ENCODE data around the gene IQSEC3.

Gene IQSEC3

DNA sequence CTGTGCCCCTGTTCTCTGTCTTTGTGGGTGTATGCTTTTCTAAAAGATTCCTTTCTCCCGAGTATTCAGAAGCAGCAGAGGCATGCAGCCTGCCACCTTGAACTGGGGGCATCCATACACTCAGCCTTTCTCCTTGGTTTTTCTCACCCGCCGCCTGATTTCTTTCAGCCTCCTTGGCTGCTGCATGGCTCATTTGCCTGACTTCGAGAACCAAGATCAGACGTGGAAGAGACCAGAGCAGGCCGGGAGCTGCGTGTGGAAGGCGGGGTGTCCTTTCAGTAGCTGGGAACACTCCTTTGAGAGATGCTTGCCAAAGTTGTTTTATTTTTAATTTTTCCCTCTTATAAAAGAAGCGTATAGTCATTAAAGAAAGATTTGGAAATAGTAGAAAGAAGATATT is 94.3 kb downstream of the IQSEC3 start:
- TF ChIP-seq, protein P1, sequence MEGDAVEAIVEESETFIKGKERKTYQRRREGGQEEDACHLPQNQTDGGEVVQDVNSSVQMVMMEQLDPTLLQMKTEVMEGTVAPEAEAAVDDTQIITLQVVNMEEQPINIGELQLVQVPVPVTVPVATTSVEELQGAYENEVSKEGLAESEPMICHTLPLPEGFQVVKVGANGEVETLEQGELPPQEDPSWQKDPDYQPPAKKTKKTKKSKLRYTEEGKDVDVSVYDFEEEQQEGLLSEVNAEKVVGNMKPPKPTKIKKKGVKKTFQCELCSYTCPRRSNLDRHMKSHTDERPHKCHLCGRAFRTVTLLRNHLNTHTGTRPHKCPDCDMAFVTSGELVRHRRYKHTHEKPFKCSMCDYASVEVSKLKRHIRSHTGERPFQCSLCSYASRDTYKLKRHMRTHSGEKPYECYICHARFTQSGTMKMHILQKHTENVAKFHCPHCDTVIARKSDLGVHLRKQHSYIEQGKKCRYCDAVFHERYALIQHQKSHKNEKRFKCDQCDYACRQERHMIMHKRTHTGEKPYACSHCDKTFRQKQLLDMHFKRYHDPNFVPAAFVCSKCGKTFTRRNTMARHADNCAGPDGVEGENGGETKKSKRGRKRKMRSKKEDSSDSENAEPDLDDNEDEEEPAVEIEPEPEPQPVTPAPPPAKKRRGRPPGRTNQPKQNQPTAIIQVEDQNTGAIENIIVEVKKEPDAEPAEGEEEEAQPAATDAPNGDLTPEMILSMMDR (conservative IDR thresholded peaks at IDR 0.05; ENCODE audit: low read depth, low read length), result no peak
- no peak overlapping the region for H3K4me3 ChIP-seq (ENCODE audit: low read length)
- DNase-seq (ENCODE audit: low read depth), result no peak

DNA sequence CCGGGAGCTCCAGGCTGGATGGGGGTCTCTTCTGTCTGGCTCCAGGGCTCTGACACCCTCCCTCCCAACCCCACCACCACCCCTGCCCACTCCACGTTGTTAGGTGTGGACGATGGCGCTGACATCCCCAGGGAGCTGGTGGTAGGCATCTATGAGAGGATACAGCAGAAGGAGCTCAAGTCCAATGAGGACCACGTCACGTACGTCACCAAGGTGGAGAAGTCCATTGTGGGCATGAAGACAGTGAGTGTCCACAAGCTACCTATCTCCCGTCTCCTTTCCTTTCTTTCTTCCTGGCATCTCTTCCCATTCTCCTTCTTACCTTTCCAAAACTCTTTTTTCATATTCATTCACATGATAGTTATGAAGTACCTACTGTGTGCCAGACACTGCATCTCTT is 95.3 kb downstream of the IQSEC3 start:
- H3K4me3 ChIP-seq (ENCODE audit: low read length), result no peak overlapping the region
- no peak for DNase-seq (ENCODE audit: low read depth)
- TF ChIP-seq, protein P1 (conservative IDR thresholded peaks at IDR 0.05; ENCODE audit: low read depth, low read length), result no peak

DNA sequence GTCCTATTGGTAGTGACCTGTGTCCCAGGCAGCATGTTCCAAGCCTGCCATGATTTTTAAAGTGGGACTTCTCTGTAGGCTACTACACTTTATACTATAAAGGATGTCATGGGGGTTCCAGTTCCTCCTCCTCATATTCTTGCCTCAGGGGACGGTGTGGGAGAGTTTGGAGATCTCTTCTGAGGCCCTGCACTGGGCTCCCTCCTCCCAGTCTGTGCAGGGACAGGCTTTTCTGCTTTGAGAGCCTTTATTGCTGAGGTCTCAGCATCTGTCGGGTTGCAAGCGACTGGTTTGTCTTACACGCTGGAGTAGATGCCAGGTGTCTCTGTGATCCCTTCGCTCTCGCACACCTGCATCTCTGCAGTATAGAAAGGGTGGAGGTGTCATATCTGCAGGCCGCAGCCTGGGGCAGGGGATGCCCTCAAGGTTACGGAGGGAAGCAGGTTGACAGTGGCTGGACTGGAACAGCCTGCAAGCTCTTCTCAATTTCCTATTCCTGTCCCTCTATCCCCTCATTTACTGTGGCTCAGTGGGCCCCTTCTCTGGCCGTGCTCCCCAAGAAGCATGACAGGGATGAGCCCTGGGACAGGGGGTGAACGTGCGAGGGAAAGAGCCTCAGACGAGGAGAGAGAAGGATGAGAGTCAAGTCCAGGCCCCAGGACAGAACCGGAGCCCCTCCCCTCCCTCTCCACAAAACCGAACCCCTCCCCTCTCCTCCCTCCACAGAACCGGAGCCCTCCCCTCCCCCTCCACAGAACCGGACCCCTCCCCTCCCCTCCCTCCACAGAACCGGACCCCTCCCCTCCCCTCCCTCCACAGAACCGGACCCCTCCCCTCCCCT is 96.1 kb downstream of the IQSEC3 start:
- DNase-seq (ENCODE audit: low read depth), result no peak
- TF ChIP-seq, protein P1 (conservative IDR thresholded peaks at IDR 0.05; ENCODE audit: low read depth, low read length), result no peak
- H3K4me3 ChIP-seq (ENCODE audit: low read length), result no peak overlapping the region

DNA sequence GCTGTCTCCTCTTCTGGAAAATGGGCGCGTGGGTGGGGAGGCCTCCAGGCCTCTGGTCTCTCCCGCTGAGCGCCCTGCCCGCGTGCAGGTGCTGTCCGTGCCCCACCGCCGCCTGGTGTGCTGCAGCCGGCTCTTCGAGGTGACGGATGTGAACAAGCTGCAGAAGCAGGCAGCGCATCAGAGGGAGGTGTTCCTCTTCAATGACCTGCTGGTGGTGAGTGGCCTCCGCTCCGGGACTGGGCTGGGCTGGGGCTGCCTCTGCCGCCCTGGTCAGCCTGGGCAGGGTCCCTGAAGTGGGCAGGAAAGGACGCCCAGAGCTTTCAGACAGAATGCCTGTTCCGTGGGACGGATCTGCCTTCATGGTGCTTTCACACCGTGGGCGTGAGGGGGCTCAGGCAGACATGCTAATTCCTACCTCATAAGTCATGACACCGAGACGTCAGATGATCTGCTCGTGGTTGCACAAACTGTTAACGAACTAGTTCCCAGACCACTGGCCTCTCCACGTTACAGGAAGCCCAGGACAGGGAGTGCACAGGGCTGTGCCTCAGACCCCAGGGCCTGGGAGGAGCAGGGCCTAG is 96.9 kb downstream of the IQSEC3 start:
- TF ChIP-seq, protein P1 (conservative IDR thresholded peaks at IDR 0.05; ENCODE audit: low read depth, low read length), result no peak
- DNase-seq (ENCODE audit: low read depth), result no peak
- H3K4me3 ChIP-seq (ENCODE audit: low read length), result no peak overlapping the region

DNA sequence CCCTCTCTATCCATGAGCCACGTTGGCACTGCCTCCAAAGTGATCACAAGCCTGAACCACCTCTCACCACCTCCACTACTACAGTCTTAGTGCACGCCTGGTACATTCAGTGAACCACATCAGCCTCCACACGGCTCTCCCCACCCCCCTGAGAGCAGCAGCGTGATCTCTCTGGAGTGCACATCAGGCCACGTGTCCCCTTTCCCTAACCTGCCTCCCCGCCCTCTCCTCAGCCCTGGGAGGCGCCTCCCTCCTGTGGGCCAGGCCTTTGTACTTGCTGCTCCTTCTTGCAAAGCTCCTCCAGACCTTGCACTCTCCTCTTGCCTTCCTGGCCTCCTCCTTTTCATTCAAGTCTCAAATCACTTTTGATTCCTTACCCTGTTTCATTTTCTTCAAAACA is 97.6 kb downstream of the IQSEC3 start:
- no peak overlapping the region for H3K4me3 ChIP-seq (ENCODE audit: low read length)
- TF ChIP-seq, protein P1 (conservative IDR thresholded peaks at IDR 0.05; ENCODE audit: low read depth, low read length), result no peak
- DNase-seq (ENCODE audit: low read depth), result no peak

DNA sequence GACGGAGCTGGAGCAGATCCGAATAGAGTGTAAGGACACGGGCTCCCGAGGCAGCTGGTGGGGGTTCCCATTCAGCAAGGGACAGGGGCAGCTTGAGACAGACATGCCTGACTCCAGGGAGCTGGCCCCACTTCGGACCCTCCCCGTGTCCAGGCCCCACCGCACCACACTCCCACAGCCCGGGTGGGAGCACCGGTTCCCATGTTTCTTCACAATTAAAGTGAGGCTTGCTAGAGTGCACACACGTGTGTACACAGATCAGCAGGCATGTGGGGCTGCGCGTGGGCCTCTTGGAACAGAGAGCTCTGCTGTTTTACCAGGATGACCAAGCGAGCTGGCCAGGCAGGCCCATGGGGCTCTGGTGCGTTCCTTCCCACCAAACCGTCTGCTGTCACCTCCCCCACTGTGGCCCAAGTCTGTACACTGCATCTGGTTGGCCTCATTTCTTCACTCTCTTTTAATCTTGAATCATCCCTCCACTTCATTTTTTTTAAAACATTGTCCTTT is 99.3 kb downstream of the IQSEC3 start:
- DNase-seq (ENCODE audit: low read depth), result no peak
- H3K4me3 ChIP-seq (ENCODE audit: low read length), result no peak overlapping the region
- TF ChIP-seq, protein P1 (conservative IDR thresholded peaks at IDR 0.05; ENCODE audit: low read depth, low read length), result no peak

Data from retinal pigment epithelial cell (primary cell).